ENCODE data around the gene GGACT.

GGACT gene

GRCh38 chr13:100517728-100518127 is 70.9 kb downstream of the GGACT start:
- Histone ChIP-seq H3K27me3 (ENCODE audit: control insufficient read depth, insufficient read depth, low read length) (no peaks in the 10 kb centered on the region), H3K4me2 (ENCODE audit: low read length) (no peak overlapping the region), H3K36me3 (ENCODE audit: control insufficient read depth, insufficient read depth, low read length) (no peaks in the 10 kb centered on the region), H3K9ac (no peak overlapping the region), H3K9me3 (ENCODE audit: control insufficient read depth, low read length) (no peaks in the 10 kb centered on the region), H3K27ac (no peak overlapping the region), H2AFZ (no peak overlapping the region), H3K4me1 (no peaks in the 10 kb centered on the region), H3K79me2 (no peaks in the 10 kb centered on the region), H3K4me3 (ENCODE audit: low read depth, low read length) (no peak overlapping the region)
- TF ChIP-seq CTCF (IDR thresholded peaks at IDR 0.05): no peak

GRCh38 chr13:100517135-100517534 is 71.5 kb downstream of the GGACT start:
- Histone ChIP-seq H3K36me3 (ENCODE audit: control insufficient read depth, insufficient read depth, low read length) (no peaks in the 10 kb centered on the region), H3K4me1 (no peaks in the 10 kb centered on the region), H3K27ac (no peak overlapping the region), H3K9me3 (ENCODE audit: control insufficient read depth, low read length) (no peaks in the 10 kb centered on the region), H3K79me2 (no peaks in the 10 kb centered on the region), H3K9ac (no peak overlapping the region), H3K27me3 (ENCODE audit: control insufficient read depth, insufficient read depth, low read length) (no peaks in the 10 kb centered on the region), H2AFZ (no peak overlapping the region), H3K4me2 (ENCODE audit: low read length) (no peak overlapping the region), H3K4me3 (ENCODE audit: low read depth, low read length) (no peak overlapping the region)
- TF ChIP-seq CTCF (IDR thresholded peaks at IDR 0.05): no peak

- no peaks in the 10 kb centered on the region for H3K36me3 ChIP-seq (ENCODE audit: control insufficient read depth, insufficient read depth, low read length)
- no peak for TF ChIP-seq CTCF (IDR thresholded peaks at IDR 0.05)
- H2AFZ ChIP-seq: no peak overlapping the region
- H3K9ac ChIP-seq: no peak overlapping the region
- no peak overlapping the region for H3K4me2 ChIP-seq (ENCODE audit: low read length)
- H3K27me3 ChIP-seq (ENCODE audit: control insufficient read depth, insufficient read depth, low read length): no peaks in the 10 kb centered on the region
- no peaks in the 10 kb centered on the region for H3K79me2 ChIP-seq
- H3K9me3 ChIP-seq (ENCODE audit: control insufficient read depth, low read length): no peaks in the 10 kb centered on the region
- H3K27ac ChIP-seq: no peak overlapping the region
- no peaks in the 10 kb centered on the region for H3K4me1 ChIP-seq
- no peak overlapping the region for H3K4me3 ChIP-seq (ENCODE audit: low read depth, low read length)
Observed at GRCh38 chr13:100515410-100515800, 73.2 kb downstream of the GGACT start.

GRCh38 chr13:100514788-100515409 is 73.7 kb downstream of the GGACT start:
- H3K27ac ChIP-seq: no peak overlapping the region
- no peaks in the 10 kb centered on the region for H3K36me3 ChIP-seq (ENCODE audit: control insufficient read depth, insufficient read depth, low read length)
- H3K4me1 ChIP-seq: no peaks in the 10 kb centered on the region
- no peak overlapping the region for H3K4me3 ChIP-seq (ENCODE audit: low read depth, low read length)
- TF ChIP-seq CTCF (IDR thresholded peaks at IDR 0.05): peak; percentile 65
- H3K79me2 ChIP-seq: no peaks in the 10 kb centered on the region
- H3K9me3 ChIP-seq (ENCODE audit: control insufficient read depth, low read length): no peaks in the 10 kb centered on the region
- H3K4me2 ChIP-seq (ENCODE audit: low read length): no peak overlapping the region
- H3K27me3 ChIP-seq (ENCODE audit: control insufficient read depth, insufficient read depth, low read length): no peaks in the 10 kb centered on the region
- no peak overlapping the region for H3K9ac ChIP-seq
- no peak overlapping the region for H2AFZ ChIP-seq

GRCh38 chr13:100513987-100514670 is 74.5 kb downstream of the GGACT start:
- no peaks in the 10 kb centered on the region for H3K9me3 ChIP-seq (ENCODE audit: control insufficient read depth, low read length)
- no peaks in the 10 kb centered on the region for H3K4me1 ChIP-seq
- H3K27me3 ChIP-seq (ENCODE audit: control insufficient read depth, insufficient read depth, low read length): no peaks in the 10 kb centered on the region
- no peak overlapping the region for H2AFZ ChIP-seq
- H3K4me3 ChIP-seq (ENCODE audit: low read depth, low read length): no peak overlapping the region
- H3K9ac ChIP-seq: no peak overlapping the region
- no peak for TF ChIP-seq CTCF (IDR thresholded peaks at IDR 0.05)
- H3K36me3 ChIP-seq (ENCODE audit: control insufficient read depth, insufficient read depth, low read length): no peaks in the 10 kb centered on the region
- no peak overlapping the region for H3K27ac ChIP-seq
- H3K4me2 ChIP-seq (ENCODE audit: low read length): no peak overlapping the region
- H3K79me2 ChIP-seq: no peaks in the 10 kb centered on the region
